Measurements from ENCODE around the gene ARHGAP28. TPM values are rescaled to one million over a fixed set of nuclear protein-coding genes. Genes with fewer than 3 reads are reported as not detected.

ARHGAP28 gene
- total and polyA plus RNA-seq, 3 donors from 2014 or later = 45.5 to 161 (median 76.8) TPM

GRCh38 chr18:6850396-6850795 lies 120.9 kb downstream of the ARHGAP28 start:
- no peak overlapping the region for H3K4me3 ChIP-seq
- no peaks in the 10 kb centered on the region for H3K9me3 ChIP-seq
- no peaks in the 10 kb centered on the region for H3K27me3 ChIP-seq
- H3K36me3 ChIP-seq (ENCODE audit: low read depth, missing control alignments) = no peaks in the 10 kb centered on the region
- H3K4me1 ChIP-seq = no peaks in the 10 kb centered on the region
- WGBS, 2 donors = 85 to 93% methylated on average over 1 of the region's 1 CpG
- H3K27ac ChIP-seq = no peak overlapping the region
- TF ChIP-seq, protein P1, sequence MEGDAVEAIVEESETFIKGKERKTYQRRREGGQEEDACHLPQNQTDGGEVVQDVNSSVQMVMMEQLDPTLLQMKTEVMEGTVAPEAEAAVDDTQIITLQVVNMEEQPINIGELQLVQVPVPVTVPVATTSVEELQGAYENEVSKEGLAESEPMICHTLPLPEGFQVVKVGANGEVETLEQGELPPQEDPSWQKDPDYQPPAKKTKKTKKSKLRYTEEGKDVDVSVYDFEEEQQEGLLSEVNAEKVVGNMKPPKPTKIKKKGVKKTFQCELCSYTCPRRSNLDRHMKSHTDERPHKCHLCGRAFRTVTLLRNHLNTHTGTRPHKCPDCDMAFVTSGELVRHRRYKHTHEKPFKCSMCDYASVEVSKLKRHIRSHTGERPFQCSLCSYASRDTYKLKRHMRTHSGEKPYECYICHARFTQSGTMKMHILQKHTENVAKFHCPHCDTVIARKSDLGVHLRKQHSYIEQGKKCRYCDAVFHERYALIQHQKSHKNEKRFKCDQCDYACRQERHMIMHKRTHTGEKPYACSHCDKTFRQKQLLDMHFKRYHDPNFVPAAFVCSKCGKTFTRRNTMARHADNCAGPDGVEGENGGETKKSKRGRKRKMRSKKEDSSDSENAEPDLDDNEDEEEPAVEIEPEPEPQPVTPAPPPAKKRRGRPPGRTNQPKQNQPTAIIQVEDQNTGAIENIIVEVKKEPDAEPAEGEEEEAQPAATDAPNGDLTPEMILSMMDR (IDR thresholded peaks at IDR 0.05) = no peak
- no peak for TF ChIP-seq POLR2A (IDR thresholded peaks at IDR 0.05)
- intact Hi-C loops (cut with DNase I; ENCODE audit: low total_unique reads) = no loop called here
- DNase-seq = no peak

DNA sequence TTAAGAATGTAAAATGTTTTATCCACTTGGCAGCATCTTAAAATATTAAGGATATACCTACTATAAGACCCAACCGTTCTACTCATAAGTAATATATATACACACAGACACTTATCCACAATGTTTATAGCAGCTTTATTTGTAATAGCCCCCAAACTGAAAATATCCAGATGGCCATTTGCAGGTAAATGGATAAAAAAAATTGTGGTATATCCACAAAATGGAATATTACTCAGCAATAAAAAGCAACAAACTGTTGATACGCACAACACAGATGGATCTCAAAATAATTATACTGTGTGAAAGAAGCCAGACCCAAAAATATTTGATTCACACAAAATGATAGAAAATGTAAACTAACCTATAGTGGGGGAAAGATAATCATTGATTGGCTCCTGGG lies 122.0 kb downstream of the ARHGAP28 start:
- H3K9me3 ChIP-seq = no peaks in the 10 kb centered on the region
- H3K27ac ChIP-seq = no peak overlapping the region
- no peaks in the 10 kb centered on the region for H3K36me3 ChIP-seq (ENCODE audit: low read depth, missing control alignments)
- no peak for DNase-seq
- H3K4me1 ChIP-seq = no peaks in the 10 kb centered on the region
- 93 to 97% methylated on average over 2 of the region's 2 CpGs for WGBS, 2 donors
- no peak for TF ChIP-seq POLR2A (IDR thresholded peaks at IDR 0.05)
- TF ChIP-seq, protein P1 (IDR thresholded peaks at IDR 0.05) = no peak
- no peaks in the 10 kb centered on the region for H3K27me3 ChIP-seq
- H3K4me3 ChIP-seq = no peak overlapping the region
- intact Hi-C loops (cut with DNase I; ENCODE audit: low total_unique reads) = no loop called here

- intact Hi-C loops (cut with DNase I; ENCODE audit: low total_unique reads) = no loop called here
- no peaks in the 10 kb centered on the region for H3K36me3 ChIP-seq (ENCODE audit: low read depth, missing control alignments)
- no peaks in the 10 kb centered on the region for H3K27me3 ChIP-seq
- WGBS, 2 donors = 100% methylated on average over 1 to 6 of the region's 7 CpGs
- TF ChIP-seq, protein P1 (IDR thresholded peaks at IDR 0.05) = no peak
- TF ChIP-seq POLR2A (IDR thresholded peaks at IDR 0.05) = no peak
- H3K4me1 ChIP-seq = no peaks in the 10 kb centered on the region
- no peak overlapping the region for H3K4me3 ChIP-seq
- no peak overlapping the region for H3K27ac ChIP-seq
- H3K9me3 ChIP-seq = no peaks in the 10 kb centered on the region
- DNase-seq = no peak
Measured at GRCh38 chr18:6854811-6855210, 125.3 kb downstream of the ARHGAP28 start.

DNA sequence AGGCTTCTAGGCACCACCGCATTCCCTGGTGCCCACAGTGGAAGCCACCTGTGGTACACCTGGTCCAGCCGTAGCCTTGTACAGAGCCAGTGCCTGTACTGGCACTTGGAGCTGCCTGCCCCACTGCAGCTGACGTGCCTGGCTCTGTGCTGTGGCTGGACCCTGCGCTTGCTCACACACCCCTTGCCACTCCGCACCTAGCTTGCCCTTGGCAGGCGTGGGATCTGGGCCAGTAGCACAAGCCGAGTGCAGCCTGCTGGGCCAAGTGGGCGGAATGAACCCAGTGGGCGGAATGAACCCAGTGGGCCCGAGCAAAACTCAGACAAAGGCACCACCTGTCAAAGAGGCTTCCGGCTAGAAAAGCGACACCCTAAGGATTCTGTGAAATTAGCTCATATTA lies 126.3 kb downstream of the ARHGAP28 start:
- intact Hi-C loops (cut with DNase I; ENCODE audit: low total_unique reads) = no loop called here
- DNase-seq = no peak
- H3K4me3 ChIP-seq = no peak overlapping the region
- H3K27ac ChIP-seq = no peak overlapping the region
- no peak for TF ChIP-seq POLR2A (IDR thresholded peaks at IDR 0.05)
- TF ChIP-seq, protein P1 (IDR thresholded peaks at IDR 0.05) = no peak
- no peaks in the 10 kb centered on the region for H3K4me1 ChIP-seq
- WGBS, 2 donors = 64 to 82% methylated on average over 6 to 12 of the region's 12 CpGs
- H3K36me3 ChIP-seq (ENCODE audit: low read depth, missing control alignments) = no peaks in the 10 kb centered on the region
- H3K27me3 ChIP-seq = no peaks in the 10 kb centered on the region
- no peaks in the 10 kb centered on the region for H3K9me3 ChIP-seq

GRCh38 chr18:6857300-6857699 lies 127.8 kb downstream of the ARHGAP28 start:
- Histone ChIP-seq H3K27me3 (no peaks in the 10 kb centered on the region), H3K36me3 (ENCODE audit: low read depth, missing control alignments) (no peaks in the 10 kb centered on the region), H3K4me3 (no peak overlapping the region), H3K27ac (no peak overlapping the region), H3K4me1 (no peaks in the 10 kb centered on the region), H3K9me3 (no peaks in the 10 kb centered on the region)
- 85 to 91% methylated on average over 12 of the region's 12 CpGs for WGBS, 2 donors
- TF ChIP-seq, protein P1 (IDR thresholded peaks at IDR 0.05) = no peak
- no peak for TF ChIP-seq POLR2A (IDR thresholded peaks at IDR 0.05)
- DNase-seq = no peak
- intact Hi-C loops (cut with DNase I; ENCODE audit: low total_unique reads) = no loop called here
